IMR-90 (cell line): ENCODE results near the gene SLCO3A1. TPM values are rescaled to one million over a fixed set of nuclear protein-coding genes. Genes with fewer than 3 reads are reported as not detected.
A peak's percentile ranks its signal among the peaks of the same experiment; 100 is the strongest.

Experiments
- ATAC-seq: fragments of 200-7000 bp; cut with Tn5 transposase; 2 replicates; pipeline ENCODE4 v1.9.1; 2020; ENCODE audit warnings: low read depth, mild to moderate bottlenecking, moderate library complexity
- BruUV-seq: library from RNA; stranded (reverse); fragments of 400-500 nt; replicated peaks from 2 replicates; lab custom pipeline; 2021; lab: Mats Ljungman, UMichigan
- CTCF ChIA-PET: fragments of 300-600 bp; formaldehyde crosslinking; extraction: SDS; loops from one replicate; lab custom pipeline; 2021; ENCODE audit warnings: antibody characterized with exemption; lab: Yijun Ruan, JAX
- POLR2A ChIA-PET: fragments of 300-600 bp; sonication (Branson Sonifier 250); formaldehyde crosslinking; loops from one replicate; lab custom pipeline; 2022; ENCODE audit warnings: antibody characterized with exemption; ENCODE audit not compliant: unreplicated experiment; lab: Charles Lee
- DNase-seq: peaks from one replicate; pipeline ENCODE4 v3.0.0; 2013
- H2AFZ ChIP-seq: replicated peaks from 2 replicates; pipeline ENCODE3; 2013; ENCODE audit warnings: low read length, mild to moderate bottlenecking; ENCODE audit not compliant: poor library complexity
- H2AK5ac ChIP-seq: 2 replicates; pipeline ENCODE4 v1.6.1; 2013; ENCODE audit warnings: low read depth, low read length, inconsistent platforms
- H2AK9ac ChIP-seq: replicated peaks from 2 replicates; pipeline ENCODE3; 2013; ENCODE audit warnings: mild to moderate bottlenecking, low read depth, low read length, moderate library complexity; ENCODE audit not compliant: poor library complexity
- H2BK120ac ChIP-seq: 2 replicates; pipeline ENCODE4 v1.6.1; 2013; ENCODE audit warnings: low read depth, low read length, inconsistent platforms
- H2BK15ac ChIP-seq: 3 replicates; pipeline ENCODE4 v1.6.1; 2013; ENCODE audit warnings: low read depth, low read length, inconsistent platforms
- H2BK20ac ChIP-seq: 2 replicates; pipeline ENCODE4 v1.6.1; 2013; ENCODE audit warnings: low read depth, mild to moderate bottlenecking, inconsistent platforms, low read length, moderate library complexity
- H2BK5ac ChIP-seq: 2 replicates; pipeline ENCODE4 v1.6.1; 2013; ENCODE audit warnings: mild to moderate bottlenecking, low read depth, low read length, inconsistent platforms; ENCODE audit not compliant: poor library complexity, severe bottlenecking
- H3K14ac ChIP-seq: replicated peaks from 2 replicates; pipeline ENCODE4 v1.6.1; 2013; ENCODE audit warnings: low read depth, low read length, inconsistent platforms
- H3K18ac ChIP-seq: 2 replicates; pipeline ENCODE4 v1.6.1; 2013; ENCODE audit warnings: low read depth, low read length, control low read depth
- H3K23ac ChIP-seq: 2 replicates; pipeline ENCODE4 v1.6.1; 2013; ENCODE audit warnings: low read depth, low read length, inconsistent platforms
- H3K27ac ChIP-seq: 2 replicates; pipeline ENCODE4 v1.5.1; 2013; ENCODE audit warnings: mild to moderate bottlenecking, control low read depth, low read length; ENCODE audit not compliant: insufficient read depth
- H3K27me3 ChIP-seq: 2 replicates; pipeline ENCODE4 v1.6.1; 2013; ENCODE audit warnings: low read length; ENCODE audit not compliant: control insufficient read depth, insufficient read depth
- H3K36me3 ChIP-seq: 2 replicates; pipeline ENCODE4 v1.6.1; 2013; ENCODE audit warnings: low read length, mixed read lengths; ENCODE audit not compliant: control insufficient read depth, insufficient read depth
- H3K4ac ChIP-seq: 2 replicates; pipeline ENCODE4 v1.6.1; 2013; ENCODE audit warnings: low read depth, low read length, inconsistent platforms
- H3K4me1 ChIP-seq: 2 replicates; pipeline ENCODE4 v1.6.1; 2013; ENCODE audit warnings: low read length, mixed read lengths; ENCODE audit not compliant: control insufficient read depth, insufficient read depth
- H3K4me2 ChIP-seq: 2 replicates; pipeline ENCODE4 v1.6.1; 2013; ENCODE audit warnings: low read depth, mild to moderate bottlenecking, control low read depth, low read length, moderate library complexity
- H3K4me3 ChIP-seq: 2 replicates; pipeline ENCODE4 v1.5.1; 2013; ENCODE audit warnings: low read depth, mild to moderate bottlenecking, control low read depth, low read length, moderate library complexity; ENCODE audit not compliant: insufficient read depth
- H3K56ac ChIP-seq: 2 replicates; pipeline ENCODE4 v1.6.1; 2013; ENCODE audit warnings: low read length, inconsistent platforms; ENCODE audit not compliant: insufficient read depth; ENCODE audit errors: extremely low read depth
- H3K79me1 ChIP-seq, 2 experiments: 2 replicates each; pipeline ENCODE4 v1.6.1; 2013; ENCODE audit warnings: low read length in 2 of 2, inconsistent platforms in 1 of 2, low read depth in 1 of 2
- H3K9ac ChIP-seq: 2 replicates; pipeline ENCODE4 v1.6.1; 2013; ENCODE audit warnings: low read depth, low read length, control low read depth
- H3K9me1 ChIP-seq: 2 replicates; pipeline ENCODE4 v1.6.1; 2013; ENCODE audit warnings: low read length, inconsistent platforms; ENCODE audit not compliant: insufficient read depth
- H3K9me3 ChIP-seq: 2 replicates; pipeline ENCODE4 v1.6.1; 2013; ENCODE audit warnings: low read length; ENCODE audit not compliant: control insufficient read depth, insufficient read depth
- H4K20me1 ChIP-seq: 2 replicates; pipeline ENCODE4 v1.6.1; 2013; ENCODE audit warnings: low read length, inconsistent platforms; ENCODE audit not compliant: insufficient read depth
- H4K5ac ChIP-seq: 2 replicates; pipeline ENCODE4 v1.6.1; 2013; ENCODE audit warnings: mild to moderate bottlenecking, low read depth, low read length, control low read depth
- H4K8ac ChIP-seq, 2 experiments: 2 replicates each; pipeline ENCODE4 v1.6.1; 2013; ENCODE audit warnings: low read depth in 2 of 2, low read length in 2 of 2, control low read depth in 1 of 2, inconsistent platforms in 1 of 2
- H4K91ac ChIP-seq: 2 replicates; pipeline ENCODE4 v1.6.1; 2013; ENCODE audit warnings: low read depth, low read length, inconsistent platforms; ENCODE audit not compliant: insufficient read depth
- BHLHE40 ChIP-seq: fragments of 150-350 bp; IDR thresholded peaks from 2 replicates; pipeline ENCODE4 v1.6.1; 2016; ENCODE audit warnings: mild to moderate bottlenecking, low read depth, low read length
- CEBPB ChIP-seq: IDR thresholded peaks from 2 replicates; pipeline ENCODE4 v1.6.1; 2012; ENCODE audit warnings: low read depth, low read length, improper control_type of control experiment
- CHD1 ChIP-seq: IDR thresholded peaks from 2 replicates; pipeline ENCODE4 v1.6.1; 2012; ENCODE audit warnings: low read depth, low read length, improper control_type of control experiment
- CTCF ChIP-seq: conservative IDR thresholded peaks from 2 replicates; pipeline ENCODE4 v1.5.1; 2012; ENCODE audit warnings: mild to moderate bottlenecking, low read depth, low read length, improper control_type of control experiment
- FOS ChIP-seq: fragments of 150-350 bp; IDR thresholded peaks from 2 replicates; pipeline ENCODE4 v1.6.1; 2016; ENCODE audit warnings: low read depth, low read length
- MAFK ChIP-seq: IDR thresholded peaks from 2 replicates; pipeline ENCODE4 v1.6.1; 2012; ENCODE audit warnings: low read depth, low read length, improper control_type of control experiment
- MXI1 ChIP-seq: IDR thresholded peaks from 2 replicates; pipeline ENCODE4 v1.6.1; 2012; ENCODE audit warnings: low read depth, mild to moderate bottlenecking, low read length, moderate library complexity, borderline replicate concordance
- NFE2L2 ChIP-seq: fragments of 150-350 bp; IDR thresholded peaks from 2 replicates; pipeline ENCODE4 v1.6.1; 2016; ENCODE audit warnings: low read depth, mild to moderate bottlenecking, low read length
- POLR2A ChIP-seq: IDR thresholded peaks from 2 replicates; pipeline ENCODE4 v1.6.1; 2012; ENCODE audit warnings: mild to moderate bottlenecking, low read depth, low read length
- RAD21 ChIP-seq: IDR thresholded peaks from 2 replicates; pipeline ENCODE4 v1.6.1; 2012; ENCODE audit warnings: low read length, improper control_type of control experiment
- RCOR1 ChIP-seq: IDR thresholded peaks from 2 replicates; pipeline ENCODE4 v1.6.1; 2012; ENCODE audit warnings: mild to moderate bottlenecking, low read length, improper control_type of control experiment; ENCODE audit not compliant: insufficient replicate concordance
- RFX5 ChIP-seq: IDR thresholded peaks from 2 replicates; pipeline ENCODE4 v1.8.0; 2012; ENCODE audit warnings: low read depth, mild to moderate bottlenecking, low read length, moderate library complexity
- SMC3 ChIP-seq: fragments of 150-350 bp; IDR thresholded peaks from 2 replicates; pipeline ENCODE4 v1.6.1; 2016; ENCODE audit warnings: low read depth, mild to moderate bottlenecking, antibody characterized with exemption, low read length, moderate library complexity
- USF2 ChIP-seq: fragments of 150-350 bp; IDR thresholded peaks from 2 replicates; pipeline ENCODE4 v1.6.1; 2017; ENCODE audit warnings: mild to moderate bottlenecking, antibody characterized with exemption, low read length, low read depth
- WGBS, 2 experiments: methylation state at CpG; one replicate each; pipeline versions ENCODE4 v1.1.5 to v1.1.7; 2013; ENCODE audit warnings: missing lambda C conversion rate in 2 of 2; ENCODE audit not compliant: insufficient read length in 1 of 2; ENCODE audit errors: extremely low coverage in 2 of 2; 5-methylcytosine and 5-hydroxymethylcytosine counted together
- dilution Hi-C: fragments of 300-500 bp; cut with HindIII; formaldehyde crosslinking; loops from one replicate; pipeline ENCODE4 v1.14.3; 2018; ENCODE audit warnings: low sequenced_read_pairs; ENCODE audit not compliant: unreplicated experiment
- in situ Hi-C: fragments of 300-500 bp; cut with MboI; formaldehyde crosslinking; loops from 3 replicates; pipeline ENCODE4 v1.14.3; 2019; ENCODE audit warnings: low sequenced_read_pairs, inconsistent platforms, mixed read lengths
- intact Hi-C: fragments of 100-400 bp; cut with micrococcal nuclease; formaldehyde crosslinking; loops from 2 replicates; pipeline ENCODE4 v1.10.0; 2022
- polyA plus RNA-seq, 3 experiments: library from polyadenylated mRNA; depleted of rRNA; stranded (reverse); fragments of >200 nt; gene quantifications; 2 replicates each; pipeline ENCODE4 v1.2.3, GENCODE V29; 2012; ENCODE audit warnings: low replicate concordance in 1 of 3
- total RNA-seq: library from RNA; depleted of rRNA; stranded (reverse); fragments of >200 nt; gene quantifications from 2 replicates; pipeline ENCODE4 v1.2.3, GENCODE V29; 2012

Gene SLCO3A1
- total and polyA plus RNA-seq, 2 of the 4 experiments (the other 2 are of a cell fraction), result 4.7 to 8.1 TPM

GRCh38 chr15:91965501-91966193, 112.1 kb downstream of the SLCO3A1 start:
- Histone ChIP-seq H3K9ac (no peak overlapping the region), H2AK5ac (no peak overlapping the region), H4K20me1 (no peaks in the 10 kb centered on the region), H4K91ac (no peak overlapping the region), H3K27me3 (no peaks in the 10 kb centered on the region), H3K23ac (no peak overlapping the region), H3K9me1 (no peaks in the 10 kb centered on the region), H2BK120ac (no peak overlapping the region), H3K4me1 (peaks cover 6% of the 10 kb centered on the region; the same call in 1 of the 2 replicates), H4K5ac (no peak overlapping the region), H2BK20ac (no peak overlapping the region), H2AK9ac (no peak overlapping the region), H3K4me3 (no peak overlapping the region), H3K27ac (no peak overlapping the region), H4K8ac (no peak overlapping the region), H3K14ac (no peak overlapping the region), H3K56ac (no peak overlapping the region), H2BK5ac (no peak overlapping the region), H3K9me3 (no peaks in the 10 kb centered on the region), H2AFZ (no peak overlapping the region), H3K18ac (no peak overlapping the region), H2BK15ac (no peak overlapping the region), H3K79me1 (0 out of 4 replicates have a peak, but pooled peaks cover 0 to 2% of the 10 kb centered on the region in 2 experiments), H3K36me3 (no peaks in the 10 kb centered on the region), H3K4me2 (no peak overlapping the region), H3K4ac (no peak overlapping the region)
- dilution Hi-C loops (no loop called here), in situ Hi-C loops (no loop called here), intact Hi-C loops (no loop called here)
- 70% methylated on average over 2 of the region's 9 CpGs; no CpG with 5 or more reads in 1 of the 2 experiments for WGBS, 2 experiments
- no peak for TF ChIP-seq SMC3
- no peak for TF ChIP-seq POLR2A
- TF ChIP-seq RAD21, result no peak
- TF ChIP-seq CEBPB, result no peak
- TF ChIP-seq CTCF, result no peak
- TF ChIP-seq FOS, result no peak
- TF ChIP-seq CHD1, result no peak
- TF ChIP-seq USF2, result no peak
- no peak for TF ChIP-seq NFE2L2
- TF ChIP-seq MXI1, result no peak
- no peak for TF ChIP-seq RFX5
- no peak for TF ChIP-seq BHLHE40
- TF ChIP-seq MAFK, result no peak
- no peak for TF ChIP-seq RCOR1
- DNase-seq, result peak; percentile 33
- no TSS peak for BruUV-seq
- ChIA-PET POLR2A (no interaction called here), CTCF (interaction anchor here (0.5 kb wide), 1 partner anchor 13 kb away, joined by 3 read pairs; no protein-coding TSS in a partner anchor)
- ATAC-seq, result no peak
